Dendritic cell treated with granulocyte-macrophage colony-stimulating factor and Interleukin-4, amounts not matched to agents 40 ng/mL and 50 ng/mL, for 4 days (primary cell): ENCODE measurements around the gene PRSS22.
A peak's percentile ranks its signal among the peaks of the same experiment; 100 is the strongest.

Source experiments
- H3K27ac Mint-ChIP-seq: one replicate; pipeline ENCODE4 v1.8.0; 2022; ENCODE audit warnings: mild to moderate bottlenecking, mixed read lengths
- H3K27me3 Mint-ChIP-seq: one replicate; pipeline ENCODE4 v1.8.0; 2022; ENCODE audit warnings: mild to moderate bottlenecking, mixed read lengths
- H3K36me3 Mint-ChIP-seq: one replicate; pipeline ENCODE4 v1.8.0; 2022; ENCODE audit warnings: low read depth, mixed read lengths
- H3K4me1 Mint-ChIP-seq: one replicate; pipeline ENCODE4 v1.8.0; 2022; ENCODE audit warnings: low read depth, mixed read lengths
- H3K4me3 Mint-ChIP-seq: one replicate; pipeline ENCODE4 v1.8.0; 2022; ENCODE audit warnings: mild to moderate bottlenecking, moderate library complexity, mixed read lengths
- H3K9me3 Mint-ChIP-seq: one replicate; pipeline ENCODE4 v1.8.0; 2022; ENCODE audit warnings: mixed read lengths
- intact Hi-C: fragments of 100-400 bp; cut with micrococcal nuclease; formaldehyde crosslinking; loops from one replicate; pipeline ENCODE4 v1.15.0; 2022

Gene PRSS22

DNA sequence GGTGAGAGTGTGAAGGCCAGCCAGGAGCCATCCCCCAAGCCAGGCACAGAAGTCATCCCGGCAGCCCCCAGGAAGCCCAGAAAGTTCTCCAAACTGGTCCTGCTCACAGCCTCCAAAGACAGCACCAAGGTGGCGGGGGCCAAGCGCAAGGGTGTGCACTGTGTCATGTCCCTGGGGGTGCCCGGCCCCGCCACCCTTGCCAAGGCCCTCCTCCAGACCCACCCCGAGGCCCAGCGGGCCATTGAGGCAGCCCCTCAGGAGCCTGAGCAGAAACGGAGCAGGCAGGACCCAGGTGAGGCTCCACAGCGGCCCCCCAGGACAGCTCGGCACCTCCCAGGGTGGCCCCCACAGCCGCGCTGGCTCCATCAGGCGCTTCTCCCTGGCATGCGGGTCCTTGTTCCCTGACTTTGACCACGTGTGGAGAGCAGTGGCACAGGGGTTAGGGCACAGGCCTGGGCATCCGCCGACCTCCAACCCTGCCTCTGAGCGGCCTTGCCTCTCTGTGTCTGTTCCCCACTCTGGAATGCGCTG lies 38.6 kb upstream of the PRSS22 start:
- Mint-ChIP-seq H3K4me3 (no peak overlapping the region), H3K27ac (no peak overlapping the region), H3K27me3 (no peaks in the 10 kb centered on the region), H3K36me3 (peaks cover 66% of the 10 kb centered on the region), H3K4me1 (no peaks in the 10 kb centered on the region), H3K9me3 (no peaks in the 10 kb centered on the region)
- intact Hi-C loops: no loop called here

DNA sequence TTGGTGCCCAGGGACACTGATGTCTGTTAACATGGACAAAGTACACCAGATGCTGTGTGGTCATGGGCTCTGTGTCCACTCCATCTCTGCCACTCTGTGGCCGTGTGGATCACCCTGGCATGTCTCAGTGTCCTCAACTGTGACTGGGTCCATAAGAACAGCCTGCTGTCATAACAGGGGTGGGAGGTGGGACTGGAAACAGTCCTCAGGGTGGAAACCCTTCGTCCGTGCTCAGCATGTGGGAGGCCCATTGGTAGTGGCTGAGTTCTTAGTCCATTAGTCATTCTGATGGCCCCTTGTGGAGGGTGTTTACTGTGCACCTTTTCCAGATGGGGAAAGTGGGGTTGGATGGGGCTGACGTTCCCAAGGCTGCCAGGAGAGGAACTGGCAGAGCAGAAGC lies 37.8 kb upstream of the PRSS22 start:
- H3K4me3 Mint-ChIP-seq: no peak overlapping the region
- H3K9me3 Mint-ChIP-seq: no peaks in the 10 kb centered on the region
- peaks cover 66% of the 10 kb centered on the region for H3K36me3 Mint-ChIP-seq
- no peaks in the 10 kb centered on the region for H3K27me3 Mint-ChIP-seq
- no peaks in the 10 kb centered on the region for H3K4me1 Mint-ChIP-seq
- no peak overlapping the region for H3K27ac Mint-ChIP-seq
- intact Hi-C loops: no loop called here

GRCh38 chr16:2894231-2894630 lies 36.3 kb upstream of the PRSS22 start:
- peaks cover 54% of the 10 kb centered on the region for H3K36me3 Mint-ChIP-seq
- no peaks in the 10 kb centered on the region for H3K27me3 Mint-ChIP-seq
- no peak overlapping the region for H3K4me3 Mint-ChIP-seq
- intact Hi-C loops: no loop called here
- no peaks in the 10 kb centered on the region for H3K9me3 Mint-ChIP-seq
- no peak overlapping the region for H3K27ac Mint-ChIP-seq
- no peaks in the 10 kb centered on the region for H3K4me1 Mint-ChIP-seq

GRCh38 chr16:2884041-2884451 lies 26.1 kb upstream of the PRSS22 start:
- intact Hi-C loops: no loop called here
- peak overlapping the region; percentile 94 for H3K27ac Mint-ChIP-seq

DNA sequence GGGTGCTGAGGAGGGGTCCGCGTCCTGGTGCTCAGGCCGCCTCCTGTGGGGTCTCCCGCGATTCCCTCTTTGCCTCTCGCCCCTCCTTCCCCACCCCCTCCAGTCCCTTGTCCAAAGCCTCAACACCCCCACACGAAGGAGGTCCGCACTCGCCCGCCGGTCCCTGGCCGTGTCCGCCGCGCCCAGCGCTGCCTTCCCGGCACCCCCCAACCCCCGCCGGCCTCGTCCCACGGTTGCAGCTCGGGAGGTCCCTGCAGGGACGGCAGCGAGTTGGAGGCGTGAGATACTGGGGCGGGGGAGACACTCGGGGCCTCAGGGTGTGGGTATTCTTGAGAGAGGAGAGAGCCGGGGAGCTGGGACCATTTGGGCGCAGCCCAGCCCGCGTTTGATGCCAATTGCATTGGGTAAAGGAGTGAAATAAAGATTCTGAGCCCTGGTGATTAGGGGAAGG lies 25.5 kb upstream of the PRSS22 start:
- intact Hi-C loops: loop anchor here (2.0 kb wide), 1 partner anchor 21 kb away; no protein-coding TSS in a partner anchor
- peaks cover 7% of the 10 kb centered on the region for H3K9me3 Mint-ChIP-seq
- peaks cover 5% of the 10 kb centered on the region for H3K36me3 Mint-ChIP-seq
- H3K27me3 Mint-ChIP-seq: peaks cover 8% of the 10 kb centered on the region
- H3K27ac Mint-ChIP-seq: peak overlapping the region; percentile 94
- H3K4me3 Mint-ChIP-seq: peak overlapping the region; percentile 83
- H3K4me1 Mint-ChIP-seq: peaks cover 15% of the 10 kb centered on the region

More at GRCh38 chr16:2884041-2884451, 26.1 kb upstream of the PRSS22 start:
- peaks cover 7% of the 10 kb centered on the region for H3K9me3 Mint-ChIP-seq
- peak overlapping the region; percentile 83 for H3K4me3 Mint-ChIP-seq
- H3K36me3 Mint-ChIP-seq: peaks cover 5% of the 10 kb centered on the region
- H3K27me3 Mint-ChIP-seq: peaks cover 8% of the 10 kb centered on the region
- peaks cover 15% of the 10 kb centered on the region for H3K4me1 Mint-ChIP-seq

- intact Hi-C loops: loop anchor here (2.0 kb wide), 1 partner anchor 22 kb away; no protein-coding TSS in a partner anchor
- peaks cover 5% of the 10 kb centered on the region for H3K36me3 Mint-ChIP-seq
- H3K4me1 Mint-ChIP-seq: peaks cover 15% of the 10 kb centered on the region
- peaks cover 8% of the 10 kb centered on the region for H3K27me3 Mint-ChIP-seq
- H3K9me3 Mint-ChIP-seq: peaks cover 7% of the 10 kb centered on the region
- peak within 1 kb of the TSS; percentile 83 for H3K4me3 Mint-ChIP-seq
- H3K27ac Mint-ChIP-seq: peak within 1 kb of the TSS; percentile 94
These were observed 24.9 kb upstream of the PRSS22 start, which contains the start of gene FLYWCH2 for GRCh38 chr16:2882650-2883457. Gene FLYWCH2, plus strand, starts transcription at chr16:2883215. Its CDS starts 13,235 bp downstream, at chr16:2896450.

- Mint-ChIP-seq H3K9me3 (peaks cover 7% of the 10 kb centered on the region), H3K4me1 (peaks cover 15% of the 10 kb centered on the region), H3K27ac (peak overlapping the region; percentile 94), H3K27me3 (peaks cover 8% of the 10 kb centered on the region), H3K36me3 (peaks cover 5% of the 10 kb centered on the region), H3K4me3 (peak overlapping the region; percentile 83)
- intact Hi-C loops: loop anchor here (2.0 kb wide), 1 partner anchor 23 kb away; no protein-coding TSS in a partner anchor
These were observed 24.0 kb upstream of the PRSS22 start for GRCh38 chr16:2881783-2882649.

DNA sequence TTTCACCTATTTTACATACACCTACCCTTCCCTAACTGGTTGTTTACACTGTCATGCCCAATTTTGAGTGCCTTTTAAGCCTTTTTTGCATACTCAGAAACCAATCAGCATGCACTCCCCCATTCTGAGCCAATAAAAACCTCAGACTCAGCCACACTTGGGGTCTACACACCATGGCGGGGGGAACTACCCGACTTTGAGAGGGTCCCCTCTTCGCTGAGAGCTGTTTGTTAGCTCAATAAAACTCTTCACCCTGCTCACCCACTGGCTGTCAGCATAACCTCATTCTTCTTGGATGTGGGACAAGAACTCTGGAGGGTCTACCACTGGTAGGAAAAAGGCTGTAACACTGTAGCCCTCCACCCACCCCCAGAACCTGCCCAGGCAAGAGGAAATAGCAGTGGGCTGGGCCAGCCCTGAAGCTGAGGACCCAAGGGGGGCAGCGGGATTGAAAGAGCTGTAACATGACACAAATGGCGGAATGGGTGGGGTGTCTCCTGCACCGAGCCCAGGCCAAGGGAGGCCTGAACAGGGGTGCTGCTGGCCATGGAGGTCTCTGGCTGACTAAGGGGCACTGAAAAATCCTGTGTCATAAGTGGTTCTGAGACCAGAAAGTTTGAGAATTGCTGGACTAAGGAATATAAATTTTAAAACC lies 22.0 kb upstream of the PRSS22 start:
- Mint-ChIP-seq H3K4me1 (peaks cover 15% of the 10 kb centered on the region), H3K27me3 (peaks cover 14% of the 10 kb centered on the region), H3K27ac (no peak overlapping the region), H3K9me3 (peaks cover 7% of the 10 kb centered on the region), H3K4me3 (no peak overlapping the region), H3K36me3 (peaks cover 5% of the 10 kb centered on the region)
- intact Hi-C loops: no loop called here

DNA sequence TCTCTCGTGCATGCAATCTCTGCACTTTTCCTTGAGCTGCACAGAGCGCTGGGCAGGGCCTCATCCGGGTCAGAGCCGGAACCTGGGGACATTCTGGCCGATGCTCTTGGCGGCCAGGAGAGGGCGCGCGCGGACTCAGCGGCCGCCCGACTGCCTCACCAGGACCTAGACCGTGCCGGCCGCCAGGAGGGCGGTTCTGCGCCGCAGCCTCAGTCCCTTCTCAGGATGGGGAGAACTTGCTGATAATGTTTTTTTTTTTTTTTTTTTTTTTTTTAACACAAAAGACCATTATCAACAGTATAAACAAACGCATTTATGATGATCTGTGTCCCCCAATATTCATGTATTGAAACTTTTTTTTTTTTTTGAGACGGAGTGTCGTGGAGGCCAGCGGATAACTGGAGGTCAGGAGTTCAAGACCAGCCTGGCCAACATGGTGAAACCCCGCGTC lies 17.0 kb upstream of the PRSS22 start:
- Mint-ChIP-seq H3K27ac (no peak overlapping the region), H3K4me3 (no peak overlapping the region), H3K9me3 (peaks cover 5% of the 10 kb centered on the region), H3K36me3 (no peaks in the 10 kb centered on the region), H3K27me3 (peaks cover 10% of the 10 kb centered on the region), H3K4me1 (no peaks in the 10 kb centered on the region)
- intact Hi-C loops: loop anchor here (1.0 kb wide), 1 partner anchor 44 kb away; no protein-coding TSS in a partner anchor

- Mint-ChIP-seq H3K27me3 (peaks cover 7% of the 10 kb centered on the region), H3K27ac (no peak overlapping the region), H3K36me3 (no peaks in the 10 kb centered on the region), H3K4me3 (no peak overlapping the region), H3K9me3 (no peaks in the 10 kb centered on the region), H3K4me1 (no peaks in the 10 kb centered on the region)
- intact Hi-C loops: no loop called here
These were observed 16.3 kb upstream of the PRSS22 start for GRCh38 chr16:2874032-2874911.

DNA sequence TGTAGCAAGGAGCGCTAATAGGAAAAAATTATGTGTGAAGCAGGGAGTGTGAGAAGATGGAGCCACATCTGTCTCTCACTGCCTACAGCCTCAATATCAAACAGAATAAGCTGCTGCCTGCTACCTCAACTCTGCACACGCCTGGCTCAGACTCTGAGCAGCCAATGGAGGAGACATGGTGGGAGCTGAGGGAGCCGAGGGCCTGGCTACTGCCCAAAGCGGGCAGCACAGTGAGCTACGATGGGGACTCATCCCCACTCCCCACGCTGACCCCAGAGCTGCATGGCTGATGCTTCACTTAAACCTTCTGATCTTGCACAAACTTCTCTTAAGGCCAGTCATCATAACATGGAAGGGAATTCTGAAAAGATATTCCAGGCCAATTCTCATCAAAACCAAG lies 14.0 kb upstream of the PRSS22 start:
- Mint-ChIP-seq H3K4me1 (no peaks in the 10 kb centered on the region), H3K4me3 (no peak overlapping the region), H3K27me3 (peaks cover 5% of the 10 kb centered on the region), H3K36me3 (no peaks in the 10 kb centered on the region), H3K27ac (no peak overlapping the region), H3K9me3 (no peaks in the 10 kb centered on the region)
- intact Hi-C loops: no loop called here

- H3K27ac Mint-ChIP-seq: peak overlapping the region; percentile 92
- no peaks in the 10 kb centered on the region for H3K9me3 Mint-ChIP-seq
- no peaks in the 10 kb centered on the region for H3K36me3 Mint-ChIP-seq
- H3K4me1 Mint-ChIP-seq: no peaks in the 10 kb centered on the region
- intact Hi-C loops: loop anchor here (1.0 kb wide), 1 partner anchor 29 kb away; no protein-coding TSS in a partner anchor
- peaks cover 2% of the 10 kb centered on the region for H3K27me3 Mint-ChIP-seq
- H3K4me3 Mint-ChIP-seq: peak overlapping the region; percentile 95
These were observed 10.2 kb upstream of the PRSS22 start for GRCh38 chr16:2867987-2868789.
